GM12891 (cell line): ENCODE results near the gene NHSL2.

Source experiments
- POLR2A ChIP-seq: IDR thresholded peaks from 2 replicates; pipeline ENCODE4 v1.6.1; 2011; ENCODE audit warnings: low read depth, low read length, control low read depth
- POLR2AphosphoS5 ChIP-seq: IDR thresholded peaks from 2 replicates; pipeline ENCODE4 v1.6.1; 2011; ENCODE audit warnings: low read depth, low read length, control low read depth

DNA sequence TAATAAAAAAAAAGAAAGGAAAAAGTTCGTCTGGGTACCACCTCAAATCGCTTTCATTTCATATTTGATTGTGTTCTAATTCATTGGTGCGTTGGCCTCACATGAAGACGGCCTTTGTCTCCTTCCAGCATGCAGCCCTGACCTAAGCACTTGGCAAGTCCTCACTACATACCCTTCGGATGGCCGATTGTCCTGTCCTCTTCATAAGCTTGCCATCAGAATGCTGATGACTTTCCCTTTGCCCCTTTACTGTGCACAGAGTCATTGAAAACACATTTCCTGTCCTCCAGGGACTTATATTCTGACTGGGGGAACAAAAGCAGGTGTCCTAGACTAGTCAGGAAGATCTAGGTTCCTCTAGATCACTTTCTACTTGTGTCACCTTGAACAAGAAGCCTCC is 178.1 kb downstream of the NHSL2 start:
- TF ChIP-seq POLR2AphosphoS5 = no peak
- no peak for TF ChIP-seq POLR2A
